ENCODE data around the gene ADCY4.
"Not testable (repeated sequence)": the region's sequence is repeated elsewhere in the genome, so short reads cannot be mapped to it uniquely, and the experiment has no call there.

ADCY4 gene

GRCh38 chr14:24366721-24367513 is 32.0 kb upstream of the ADCY4 start:
- peak; percentile 95 for DNase-seq (ENCODE audit: low read depth, low spot score)

GRCh38 chr14:24366413-24366720 is 31.5 kb upstream of the ADCY4 start:
- no peak for DNase-seq (ENCODE audit: low read depth, low spot score)

GRCh38 chr14:24365600-24366412 is 30.9 kb upstream of the ADCY4 start:
- peak; percentile 97 for DNase-seq (ENCODE audit: low read depth, low spot score)

- no peak for DNase-seq (ENCODE audit: low read depth, low spot score)
Observed at GRCh38 chr14:24364841-24365240, 30.0 kb upstream of the ADCY4 start.

GRCh38 chr14:24363401-24363800 is 28.5 kb upstream of the ADCY4 start:
- no peak for DNase-seq (ENCODE audit: low read depth, low spot score)

GRCh38 chr14:24362241-24362960 is 27.5 kb upstream of the ADCY4 start:
- no peak for DNase-seq (ENCODE audit: low read depth, low spot score)

- DNase-seq (ENCODE audit: low read depth, low spot score), result no peak
Observed at GRCh38 chr14:24361326-24361725, 26.5 kb upstream of the ADCY4 start.

- no peak for DNase-seq (ENCODE audit: low read depth, low spot score)
Observed at GRCh38 chr14:24360281-24360680, 25.4 kb upstream of the ADCY4 start.

- no peak for DNase-seq (ENCODE audit: low read depth, low spot score)
Observed at GRCh38 chr14:24356208-24356607, 21.3 kb upstream of the ADCY4 start.

- DNase-seq (ENCODE audit: low read depth, low spot score), result no peak
Observed at GRCh38 chr14:24355009-24355408, 20.1 kb upstream of the ADCY4 start.

GRCh38 chr14:24354482-24354825 is 19.6 kb upstream of the ADCY4 start:
- not testable (repeated sequence) for DNase-seq (ENCODE audit: low read depth, low spot score)

- no peak for DNase-seq (ENCODE audit: low read depth, low spot score)
Observed at GRCh38 chr14:24353559-24354481, 18.9 kb upstream of the ADCY4 start.

- no peak for DNase-seq (ENCODE audit: low read depth, low spot score)
Observed at GRCh38 chr14:24351517-24351916, 16.6 kb upstream of the ADCY4 start.

GRCh38 chr14:24349742-24350141 is 14.9 kb upstream of the ADCY4 start:
- DNase-seq (ENCODE audit: low read depth, low spot score), result no peak

GRCh38 chr14:24348186-24348585 is 13.3 kb upstream of the ADCY4 start:
- no peak for DNase-seq (ENCODE audit: low read depth, low spot score)

- DNase-seq (ENCODE audit: low read depth, low spot score), result no peak
Observed at GRCh38 chr14:24347134-24347533, 12.3 kb upstream of the ADCY4 start.

GRCh38 chr14:24343795-24344660 is 9.2 kb upstream of the ADCY4 start:
- no peak for DNase-seq (ENCODE audit: low read depth, low spot score)

- no peak for DNase-seq (ENCODE audit: low read depth, low spot score)
Observed at GRCh38 chr14:24342889-24343288, 8.0 kb upstream of the ADCY4 start.

- DNase-seq (ENCODE audit: low read depth, low spot score), result no peak
Observed at GRCh38 chr14:24340606-24341005, 5.7 kb upstream of the ADCY4 start.
